Tibial artery (tissue), 4 donors: ENCODE results near the gene ING2.
"Not testable (repeated sequence)": the region's sequence is repeated elsewhere in the genome, so short reads cannot be mapped to it uniquely, and the experiment has no call there.

Experiments
- DNase-seq, 2 donors: peaks; one replicate each; pipeline ENCODE4 v3.0.0-alpha.2; 2019
- H3K27ac ChIP-seq, 2 donors: fragments of 200-600 bp; sonication (generic) in 1 of 2; 1 replicate in 1 of 2; 2 replicates in 1 of 2; pipeline ENCODE4 v1.5.1; 2018 to 2019; ENCODE audit warnings: mild to moderate bottlenecking in 1 of 2
- H3K27me3 ChIP-seq, 2 donors: fragments of 200-600 bp; sonication (generic) in 1 of 2; one replicate each; pipeline versions ENCODE4 v1.5.1 to v1.6.0; 2016 to 2019
- H3K36me3 ChIP-seq, 3 donors: fragments of 200-600 bp; sonication (generic) in 2 of 3; one replicate each; pipeline ENCODE4 v1.5.1; 2016 to 2019; ENCODE audit warnings: mild to moderate bottlenecking in 2 of 3
- H3K4me1 ChIP-seq, 4 donors: fragments of 200-600 bp; sonication (generic) in 2 of 4; 1 replicate in 3 of 4; 2 replicates in 1 of 4; pipeline ENCODE4 v1.5.1; 2016 to 2019
- H3K4me3 ChIP-seq, 2 donors: fragments of 200-600 bp; sonication (generic) in 1 of 2; 1 replicate in 1 of 2; 2 replicates in 1 of 2; pipeline ENCODE4 v1.5.1; 2018 to 2019; ENCODE audit warnings: mild to moderate bottlenecking in 2 of 2
- H3K9me3 ChIP-seq, 3 donors: fragments of 200-600 bp; sonication (generic) in 1 of 3; one replicate each; pipeline ENCODE4 v1.5.1; 2016 to 2019
- CTCF ChIP-seq, 2 experiments: fragments of 200-600 bp in 1 of 2; fragments of 450-650 bp in 1 of 2; IDR thresholded peaks; one replicate each; pipeline ENCODE4 v1.5.1; 2017 to 2019; ENCODE audit warnings: antibody characterized with exemption in 2 of 2, mild to moderate bottlenecking in 1 of 2, moderate library complexity in 1 of 2
- intact Hi-C: fragments of 100-400 bp; cut with DNase I; formaldehyde crosslinking; loops from one replicate; pipeline ENCODE4 v1.15.0; 2023; ENCODE audit warnings: low total_unique reads

ING2 gene

GRCh38 chr4:183478123-183478522 is 26.7 kb upstream of the ING2 start:
- DNase-seq, result no peak
- H3K4me1 ChIP-seq, result no peaks in the 10 kb centered on the region
- no peaks in the 10 kb centered on the region for H3K36me3 ChIP-seq
- no peak overlapping the region for H3K27ac ChIP-seq
- intact Hi-C loops, result loop anchor here (10.0 kb wide), 2 partner anchors 127 to 177 kb away; partner anchors contain the start of genes RWDD4 and TRAPPC11
- no peaks in the 10 kb centered on the region for H3K27me3 ChIP-seq
- H3K9me3 ChIP-seq, result no peaks in the 10 kb centered on the region
- H3K4me3 ChIP-seq, result no peak overlapping the region
- no peak for TF ChIP-seq CTCF (IDR thresholded peaks at IDR 0.05)

- H3K4me3 ChIP-seq, result no peak overlapping the region
- H3K36me3 ChIP-seq, result no peaks in the 10 kb centered on the region
- intact Hi-C loops, result loop anchor here (10.0 kb wide), 2 partner anchors 126 to 176 kb away; partner anchors contain the start of genes RWDD4 and TRAPPC11
- TF ChIP-seq CTCF (IDR thresholded peaks at IDR 0.05), result no peak
- no peaks in the 10 kb centered on the region for H3K9me3 ChIP-seq
- DNase-seq, result no peak
- H3K27ac ChIP-seq, result no peak overlapping the region
- no peaks in the 10 kb centered on the region for H3K27me3 ChIP-seq
- no peaks in the 10 kb centered on the region for H3K4me1 ChIP-seq
These were observed 25.9 kb upstream of the ING2 start for GRCh38 chr4:183478926-183479325.

GRCh38 chr4:183482515-183483095 is 22.3 kb upstream of the ING2 start:
- H3K27ac ChIP-seq, H3K4me1 ChIP-seq, H3K36me3 ChIP-seq, H3K4me3 ChIP-seq, DNase-seq, H3K27me3 ChIP-seq, intact Hi-C loops, H3K9me3 ChIP-seq: not testable (repeated sequence)

- no peak for TF ChIP-seq CTCF (IDR thresholded peaks at IDR 0.05)
- Histone ChIP-seq H3K27ac (no peak overlapping the region), H3K4me3 (no peak overlapping the region), H3K4me1 (no peaks in the 10 kb centered on the region), H3K9me3 (no peaks in the 10 kb centered on the region), H3K27me3 (no peaks in the 10 kb centered on the region), H3K36me3 (no peaks in the 10 kb centered on the region)
- DNase-seq, result no peak
- intact Hi-C loops, result no loop called here
These were observed 20.9 kb upstream of the ING2 start for GRCh38 chr4:183483997-183484396.

- no peak overlapping the region for H3K4me3 ChIP-seq
- H3K36me3 ChIP-seq, result no peaks in the 10 kb centered on the region
- no peak for TF ChIP-seq CTCF (IDR thresholded peaks at IDR 0.05)
- no peak for DNase-seq
- H3K27ac ChIP-seq, result no peak overlapping the region
- no peaks in the 10 kb centered on the region for H3K27me3 ChIP-seq
- no peaks in the 10 kb centered on the region for H3K4me1 ChIP-seq
- no peaks in the 10 kb centered on the region for H3K9me3 ChIP-seq
- intact Hi-C loops, result no loop called here
These were observed 19.3 kb upstream of the ING2 start for GRCh38 chr4:183485411-183486160.

- DNase-seq, result no peak
- H3K9me3 ChIP-seq, result no peaks in the 10 kb centered on the region
- H3K36me3 ChIP-seq, result peaks cover 0 to 9% (median 0%) of the 10 kb centered on the region in 3 donors
- no peak overlapping the region for H3K4me3 ChIP-seq
- no peaks in the 10 kb centered on the region for H3K4me1 ChIP-seq
- H3K27me3 ChIP-seq, result no peaks in the 10 kb centered on the region
- intact Hi-C loops, result no loop called here
- no peak for TF ChIP-seq CTCF (IDR thresholded peaks at IDR 0.05)
- H3K27ac ChIP-seq, result no peak overlapping the region
These were observed 12.1 kb upstream of the ING2 start for GRCh38 chr4:183492791-183493222.
